ENCODE results near the gene USP30.

Gene USP30

GRCh38 chr12:109100741-109101140, 48.4 kb downstream of the USP30 start:
- no peak for DNase-seq (ENCODE audit: extremely low read depth, insufficient read length)
- Histone ChIP-seq H3K36me3 (ENCODE audit: control insufficient read depth, insufficient read depth, low read length) (peaks cover 7% of the 10 kb centered on the region), H3K4me3 (replicated peaks; ENCODE audit: low read depth, low read length) (no peak overlapping the region), H3K27me3 (replicated peaks; ENCODE audit: control insufficient read depth, insufficient read depth, low read length) (no peaks in the 10 kb centered on the region)
- TF ChIP-seq CTCF (IDR thresholded peaks at IDR 0.05; ENCODE audit: insufficient read depth, low read length, poor library complexity, severe bottlenecking), result no peak

GRCh38 chr12:109102491-109102890, 50.1 kb downstream of the USP30 start:
- Histone ChIP-seq H3K4me3 (replicated peaks; ENCODE audit: low read depth, low read length) (no peak overlapping the region), H3K36me3 (ENCODE audit: control insufficient read depth, insufficient read depth, low read length) (peaks cover 9% of the 10 kb centered on the region), H3K27me3 (replicated peaks; ENCODE audit: control insufficient read depth, insufficient read depth, low read length) (no peaks in the 10 kb centered on the region)
- no peak for TF ChIP-seq CTCF (IDR thresholded peaks at IDR 0.05; ENCODE audit: insufficient read depth, low read length, poor library complexity, severe bottlenecking)
- no peak for DNase-seq (ENCODE audit: extremely low read depth, insufficient read length)

GRCh38 chr12:109105176-109105575, 52.8 kb downstream of the USP30 start:
- Histone ChIP-seq H3K36me3 (ENCODE audit: control insufficient read depth, insufficient read depth, low read length) (peaks cover 9% of the 10 kb centered on the region), H3K4me3 (replicated peaks; ENCODE audit: low read depth, low read length) (no peak overlapping the region), H3K27me3 (replicated peaks; ENCODE audit: control insufficient read depth, insufficient read depth, low read length) (no peaks in the 10 kb centered on the region)
- TF ChIP-seq CTCF (IDR thresholded peaks at IDR 0.05; ENCODE audit: insufficient read depth, low read length, poor library complexity, severe bottlenecking), result no peak
- no peak for DNase-seq (ENCODE audit: extremely low read depth, insufficient read length)

GRCh38 chr12:109109746-109110350, 57.5 kb downstream of the USP30 start:
- no peaks in the 10 kb centered on the region for H3K27me3 ChIP-seq (replicated peaks; ENCODE audit: control insufficient read depth, insufficient read depth, low read length)
- H3K36me3 ChIP-seq (ENCODE audit: control insufficient read depth, insufficient read depth, low read length), result peaks cover 2% of the 10 kb centered on the region
- no peak for TF ChIP-seq CTCF (IDR thresholded peaks at IDR 0.05; ENCODE audit: insufficient read depth, low read length, poor library complexity, severe bottlenecking)
- H3K4me3 ChIP-seq (replicated peaks; ENCODE audit: low read depth, low read length), result no peak overlapping the region
- DNase-seq (ENCODE audit: extremely low read depth, insufficient read length), result no peak

- DNase-seq (ENCODE audit: extremely low read depth, insufficient read length), result peak; percentile 46
- TF ChIP-seq CTCF (IDR thresholded peaks at IDR 0.05; ENCODE audit: insufficient read depth, low read length, poor library complexity, severe bottlenecking), result no peak
- Histone ChIP-seq H3K4me3 (replicated peaks; ENCODE audit: low read depth, low read length) (peak overlapping the region; percentile 52), H3K36me3 (ENCODE audit: control insufficient read depth, insufficient read depth, low read length) (peaks cover 2% of the 10 kb centered on the region), H3K27me3 (replicated peaks; ENCODE audit: control insufficient read depth, insufficient read depth, low read length) (no peaks in the 10 kb centered on the region)
Observed at GRCh38 chr12:109110988-109111495, 58.7 kb downstream of the USP30 start.
